ENCODE data around the gene PDPN.

The PDPN gene

GRCh38 chr1:13619909-13620308 is 36.3 kb downstream of the PDPN start:
- DNase-seq = no peak

DNA sequence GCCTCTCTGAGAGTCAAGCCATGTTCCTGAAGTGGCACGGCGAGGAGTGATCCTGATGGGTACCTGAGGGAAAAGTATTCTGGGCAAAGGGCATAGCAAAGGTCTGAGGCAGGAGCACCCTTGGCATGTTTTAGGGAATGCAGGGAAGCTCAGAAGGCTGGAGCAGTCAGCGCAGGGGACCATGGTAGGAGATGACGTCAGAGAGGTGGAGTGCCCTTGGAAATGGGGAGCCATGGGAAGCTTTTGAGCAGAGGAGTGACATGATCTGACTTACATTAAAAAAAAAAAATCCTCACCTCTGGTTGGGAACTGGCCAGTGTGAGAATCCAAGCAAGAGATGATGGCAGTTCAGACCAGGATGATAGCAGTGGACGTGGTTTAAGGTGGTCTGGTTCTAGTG is 37.2 kb downstream of the PDPN start:
- no peak for DNase-seq

GRCh38 chr1:13622446-13622845 is 38.8 kb downstream of the PDPN start:
- no peak for DNase-seq

DNA sequence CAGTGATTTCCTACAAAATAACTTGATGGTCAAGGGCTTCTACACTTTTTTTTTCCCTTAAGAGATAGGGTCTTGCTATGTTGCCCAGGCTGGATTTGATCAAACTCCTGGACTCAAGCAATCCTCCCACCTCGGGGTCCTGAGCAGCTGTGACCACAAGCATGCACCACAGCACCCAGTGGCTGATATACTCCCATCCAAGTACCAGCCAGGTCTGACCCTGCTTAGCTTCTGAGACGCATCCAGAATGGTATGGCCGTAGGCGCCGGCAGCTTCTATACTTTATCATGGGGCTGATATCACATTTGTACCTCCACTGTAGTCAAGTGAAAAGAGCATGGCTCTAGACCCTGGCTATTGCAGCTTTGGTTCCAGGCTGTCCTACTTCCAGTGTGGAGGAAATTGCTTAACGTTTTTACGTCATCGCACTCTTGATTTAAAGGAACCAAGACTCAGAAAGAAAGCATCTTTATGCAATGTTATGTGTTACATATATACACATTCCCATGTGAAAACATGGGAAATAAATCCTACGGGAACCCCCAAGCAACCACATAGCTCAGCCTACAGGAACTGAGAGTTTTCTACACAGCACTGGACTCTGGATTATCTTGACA is 39.5 kb downstream of the PDPN start:
- DNase-seq = no peak

DNA sequence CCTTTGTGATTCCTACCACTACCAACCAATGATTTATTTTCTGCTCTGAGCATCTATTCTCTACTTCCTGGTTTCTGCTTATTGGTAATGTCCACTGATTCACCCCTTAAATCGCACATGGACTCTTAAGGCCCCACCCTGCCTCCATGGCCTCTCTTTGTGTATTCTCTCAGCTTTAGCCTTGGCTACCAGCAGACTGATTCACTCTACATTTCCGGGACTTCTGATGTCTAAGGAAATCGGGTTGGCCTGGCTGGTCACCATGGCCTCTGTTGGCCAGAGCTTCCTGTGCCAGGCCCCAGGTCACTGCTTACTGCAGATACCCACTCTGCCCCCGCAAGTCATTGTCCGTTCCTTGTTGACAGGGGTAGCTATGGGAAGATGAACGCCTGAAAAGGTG is 40.9 kb downstream of the PDPN start:
- no peak for DNase-seq

- no peak for DNase-seq
Observed at GRCh38 chr1:13627127-13627526, 43.5 kb downstream of the PDPN start.

GRCh38 chr1:13628218-13628617 is 44.6 kb downstream of the PDPN start:
- no peak for DNase-seq

GRCh38 chr1:13628711-13629110 is 45.1 kb downstream of the PDPN start:
- no peak for DNase-seq

DNA sequence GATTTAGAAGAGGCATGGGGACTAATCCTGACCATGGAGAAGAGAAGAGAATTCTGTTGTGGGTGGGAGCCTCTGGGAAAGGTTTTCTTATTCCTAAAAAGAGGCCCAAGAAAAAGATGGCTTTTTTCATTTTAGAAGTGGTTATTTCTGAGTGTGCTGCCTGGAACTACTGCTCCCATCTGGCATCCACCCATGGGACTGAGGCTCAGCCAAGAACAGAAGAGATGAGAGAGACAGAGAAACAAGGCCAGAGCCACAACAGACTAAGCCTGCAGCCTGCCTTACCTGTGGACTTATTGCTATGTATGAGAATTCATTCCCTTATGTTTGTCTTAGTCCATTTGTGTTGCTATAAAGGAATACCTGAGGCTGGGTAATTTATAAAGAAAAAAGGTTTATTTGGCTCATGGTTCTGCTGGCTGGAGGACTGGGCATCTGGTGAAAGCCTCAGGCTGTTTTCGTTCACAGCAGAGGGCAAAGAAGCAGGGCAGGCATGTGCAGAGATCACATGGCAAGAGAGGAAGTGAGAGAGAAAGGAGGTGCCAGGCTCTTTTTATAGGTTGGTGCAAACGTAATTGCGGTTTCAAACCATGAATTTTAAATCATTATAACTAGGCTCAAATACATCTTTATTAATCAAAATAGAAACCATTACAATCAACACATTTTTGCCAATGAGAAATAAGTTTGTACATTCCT is 58.8 kb downstream of the PDPN start:
- peak in 1 of 2 donors; percentile 32 for DNase-seq

DNA sequence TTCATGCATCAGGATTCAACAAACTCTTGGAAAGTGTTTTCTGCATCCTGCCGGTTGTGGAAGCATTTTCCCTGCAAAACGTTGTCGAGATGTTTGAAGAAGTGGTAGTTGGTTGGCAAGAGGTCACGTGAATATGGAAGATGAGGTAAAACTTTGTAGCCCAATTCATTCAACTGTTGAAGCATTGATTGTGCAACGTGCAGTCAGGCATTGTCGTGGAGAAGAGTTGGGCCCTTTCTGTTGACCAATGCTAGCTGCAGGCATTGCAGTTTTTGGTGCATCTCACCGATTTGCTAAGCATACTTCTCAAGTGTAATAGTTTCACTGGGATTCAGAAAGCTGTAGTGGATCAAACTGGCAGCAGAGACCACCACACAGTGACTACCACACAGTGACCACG is 59.4 kb downstream of the PDPN start:
- no peak for DNase-seq

DNA sequence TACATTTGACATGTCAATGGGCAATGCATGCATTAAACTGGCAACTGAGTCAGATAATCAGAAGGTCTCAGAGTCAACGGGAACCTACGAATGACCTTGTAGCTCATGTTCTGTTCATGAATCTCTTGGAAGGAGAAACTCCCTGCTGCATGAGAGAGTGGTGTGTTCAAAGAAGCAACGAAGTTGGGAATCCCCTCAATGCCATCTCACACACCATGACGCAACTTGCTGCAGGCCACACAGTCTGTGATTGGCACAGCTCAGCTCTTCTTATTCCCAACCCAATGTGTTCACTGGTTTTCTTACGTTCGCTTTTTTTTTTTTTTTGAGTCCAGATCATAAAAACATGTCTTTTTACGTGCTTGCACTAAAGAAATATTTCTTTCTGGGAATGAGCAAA is 62.9 kb downstream of the PDPN start:
- DNase-seq = no peak

DNA sequence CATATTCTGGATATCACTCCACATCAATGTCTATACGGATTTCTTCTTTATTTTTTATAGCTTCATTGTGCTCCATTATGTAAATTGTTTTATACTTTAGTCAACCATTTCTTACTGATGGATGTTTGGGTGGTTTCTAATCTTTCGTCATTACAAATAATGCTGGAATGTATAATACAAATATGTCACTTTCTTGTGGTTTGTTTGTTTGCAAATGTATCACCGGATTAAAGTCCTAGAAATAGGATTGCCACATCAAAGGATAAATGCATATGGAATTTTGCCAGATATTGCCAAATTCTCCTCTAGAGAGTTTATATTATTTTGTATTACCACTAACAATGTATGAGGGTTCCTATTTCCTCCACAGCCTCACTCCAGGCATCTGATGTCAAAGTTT is 67.6 kb downstream of the PDPN start:
- DNase-seq = no peak

DNA sequence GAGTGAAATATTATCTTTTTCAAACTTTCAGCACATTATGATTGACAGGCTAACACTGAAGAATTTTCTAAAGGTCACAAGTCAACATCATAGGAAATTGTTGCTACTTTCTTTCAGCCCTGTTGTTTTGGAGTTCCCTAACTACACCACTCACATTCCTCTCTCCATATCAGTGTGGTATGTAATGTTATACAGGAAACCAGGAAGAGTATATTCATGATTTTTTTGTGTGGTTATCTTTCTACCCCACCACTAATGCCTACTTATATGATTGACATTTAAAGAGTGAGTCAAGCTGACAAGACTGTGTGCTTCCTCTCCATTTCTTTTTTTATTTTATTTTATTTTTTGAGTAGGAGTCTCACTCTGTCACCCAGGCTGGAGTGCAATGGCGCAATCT is 68.6 kb downstream of the PDPN start:
- DNase-seq = no peak

DNA sequence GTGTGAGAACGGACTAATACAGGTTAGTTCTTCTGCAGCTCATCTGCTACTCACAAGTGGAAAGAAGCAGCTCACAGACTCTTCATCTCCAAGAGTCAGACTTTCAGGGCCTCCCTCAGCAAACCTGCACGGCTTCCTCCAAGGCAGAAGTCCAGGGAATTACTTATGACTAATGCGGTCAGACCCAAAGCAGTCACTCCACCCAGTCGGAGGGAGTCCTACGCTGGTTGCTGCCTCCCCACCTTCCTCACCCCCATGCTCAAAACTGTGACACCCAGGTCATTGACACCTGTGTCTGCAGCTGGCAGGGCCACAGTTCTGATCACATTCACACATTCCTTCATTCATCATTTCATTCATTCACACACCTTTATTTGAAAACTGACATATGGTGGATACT is 77.9 kb downstream of the PDPN start:
- DNase-seq = no peak

DNA sequence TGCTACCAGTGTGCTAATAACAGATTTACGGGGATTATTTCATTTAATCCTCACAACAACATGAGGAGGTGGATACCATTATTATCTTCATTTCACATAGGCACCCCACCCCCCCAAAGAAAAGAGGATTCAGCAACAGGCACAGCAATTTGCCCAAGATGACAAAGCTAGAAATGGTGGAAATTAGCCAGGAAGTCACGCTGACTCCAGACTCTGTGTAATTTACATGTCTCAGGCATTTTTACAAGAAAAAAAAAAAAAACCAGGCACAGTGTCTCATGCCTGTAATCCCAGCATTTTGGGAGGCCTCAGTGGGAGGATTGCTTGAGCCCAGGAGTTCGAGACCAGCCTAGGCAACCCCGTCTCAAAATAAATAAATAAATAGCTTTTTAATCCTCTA is 78.9 kb downstream of the PDPN start:
- no peak for DNase-seq

- DNase-seq = no peak
Observed at GRCh38 chr1:13663969-13664368, 80.3 kb downstream of the PDPN start.

DNA sequence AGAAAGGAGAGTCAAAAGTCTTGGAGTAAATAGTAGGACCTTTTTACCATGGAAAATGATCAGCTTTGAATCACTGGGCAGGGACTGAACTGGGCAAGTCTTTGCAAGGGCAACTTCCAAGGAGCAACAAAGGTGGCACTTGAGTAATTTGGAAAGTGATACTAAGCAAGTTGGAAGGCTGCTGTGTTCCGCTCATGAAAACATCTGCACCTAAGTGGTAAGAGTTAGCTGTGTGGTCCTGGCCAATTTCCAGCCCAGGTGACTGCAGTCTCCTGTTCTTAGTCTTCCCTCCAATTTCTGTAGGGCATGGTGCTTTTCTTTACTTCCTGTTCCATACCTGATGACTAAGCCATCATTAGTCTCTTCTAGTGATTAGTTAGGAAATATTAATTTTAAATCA is 80.8 kb downstream of the PDPN start:
- DNase-seq = no peak

GRCh38 chr1:13666317-13666716 is 82.7 kb downstream of the PDPN start:
- no peak for DNase-seq

Measured in CD4-positive, alpha-beta T cell treated with Interleukin-4 for 1 hour (primary cell).